Loucy (cell line): Measurements from ENCODE around the gene CFAP20DC.

Experiments used
- H2AFZ ChIP-seq: fragments of 200-600 bp; sonication (generic); 2 replicates; pipeline ENCODE4 v1.6.0; 2016; ENCODE audit warnings: antibody characterized with exemption, mild to moderate bottlenecking, low read length, moderate library complexity
- H3F3A ChIP-seq: fragments of 200-600 bp; 2 replicates; pipeline ENCODE4 v1.6.0; 2016; ENCODE audit warnings: antibody characterized with exemption, low read depth, mild to moderate bottlenecking
- H3K27me3 ChIP-seq: fragments of 200-600 bp; sonication (generic); 2 replicates; pipeline ENCODE4 v1.6.1; 2014; ENCODE audit warnings: low read length, mild to moderate bottlenecking; ENCODE audit not compliant: insufficient read depth, poor library complexity, severe bottlenecking
- H3K36me3 ChIP-seq: fragments of 200-600 bp; sonication (generic); 2 replicates; pipeline ENCODE4 v1.6.1; 2016; ENCODE audit warnings: low read length; ENCODE audit not compliant: insufficient read depth
- H3K4me1 ChIP-seq: fragments of 200-600 bp; sonication (generic); 2 replicates; pipeline ENCODE4 v1.5.1; 2014; ENCODE audit warnings: low read length, mild to moderate bottlenecking; ENCODE audit not compliant: insufficient read depth, poor library complexity, severe bottlenecking
- H3K4me2 ChIP-seq: fragments of 200-600 bp; sonication (generic); 2 replicates; pipeline ENCODE4 v1.6.0; 2014; ENCODE audit warnings: antibody characterized with exemption, low read length, low read depth, mild to moderate bottlenecking; ENCODE audit not compliant: poor library complexity, severe bottlenecking
- H3K4me3 ChIP-seq: fragments of 200-600 bp; sonication (generic); 2 replicates; pipeline ENCODE4 v1.5.1; 2014; ENCODE audit warnings: low read length, mild to moderate bottlenecking, mixed read lengths; ENCODE audit not compliant: poor library complexity, severe bottlenecking
- H3K79me2 ChIP-seq: fragments of 200-600 bp; sonication (generic); 2 replicates; pipeline ENCODE4 v1.6.1; 2014; ENCODE audit warnings: low read length; ENCODE audit not compliant: insufficient read depth
- H3K9ac ChIP-seq: fragments of 200-600 bp; sonication (generic); 2 replicates; pipeline ENCODE4 v1.6.0; 2014; ENCODE audit warnings: mild to moderate bottlenecking, low read depth, low read length, moderate library complexity; ENCODE audit not compliant: poor library complexity, severe bottlenecking
- H3K9me2 ChIP-seq: fragments of 200-600 bp; sonication (generic); replicated peaks from 2 replicates; pipeline ENCODE4 v1.6.1; 2016; ENCODE audit warnings: low read depth, low read length, mixed read lengths
- H3K9me3 ChIP-seq: fragments of 200-600 bp; sonication (generic); 2 replicates; pipeline ENCODE4 v1.6.1; 2014; ENCODE audit warnings: mild to moderate bottlenecking, antibody characterized with exemption, low read length, low read depth; ENCODE audit not compliant: insufficient read depth
- H4K20me1 ChIP-seq: fragments of 200-600 bp; sonication (generic); 2 replicates; pipeline ENCODE4 v1.6.0; 2014; ENCODE audit warnings: antibody characterized with exemption, low read length, mild to moderate bottlenecking; ENCODE audit not compliant: insufficient read depth, poor library complexity, severe bottlenecking
- EZH2phosphoT487 ChIP-seq: fragments of 200-600 bp; IDR thresholded peaks from 2 replicates; pipeline ENCODE4 v1.6.1; 2018; ENCODE audit warnings: antibody characterized with exemption, mild to moderate bottlenecking, moderate library complexity, borderline replicate concordance
- TF ChIP-seq, protein P1 (sequence below): fragments of 200-600 bp; sonication (generic); conservative IDR thresholded peaks from 2 replicates; pipeline ENCODE4 v1.5.1; 2014; ENCODE audit warnings: mild to moderate bottlenecking, antibody characterized with exemption, low read length

Gene CFAP20DC

GRCh38 chr3:59082106-59082505 is 32.3 kb upstream of the CFAP20DC start:
- H3K4me3 ChIP-seq, result no peak overlapping the region
- no peaks in the 10 kb centered on the region for H3F3A ChIP-seq
- no peak for TF ChIP-seq EZH2phosphoT487
- TF ChIP-seq, protein P1, sequence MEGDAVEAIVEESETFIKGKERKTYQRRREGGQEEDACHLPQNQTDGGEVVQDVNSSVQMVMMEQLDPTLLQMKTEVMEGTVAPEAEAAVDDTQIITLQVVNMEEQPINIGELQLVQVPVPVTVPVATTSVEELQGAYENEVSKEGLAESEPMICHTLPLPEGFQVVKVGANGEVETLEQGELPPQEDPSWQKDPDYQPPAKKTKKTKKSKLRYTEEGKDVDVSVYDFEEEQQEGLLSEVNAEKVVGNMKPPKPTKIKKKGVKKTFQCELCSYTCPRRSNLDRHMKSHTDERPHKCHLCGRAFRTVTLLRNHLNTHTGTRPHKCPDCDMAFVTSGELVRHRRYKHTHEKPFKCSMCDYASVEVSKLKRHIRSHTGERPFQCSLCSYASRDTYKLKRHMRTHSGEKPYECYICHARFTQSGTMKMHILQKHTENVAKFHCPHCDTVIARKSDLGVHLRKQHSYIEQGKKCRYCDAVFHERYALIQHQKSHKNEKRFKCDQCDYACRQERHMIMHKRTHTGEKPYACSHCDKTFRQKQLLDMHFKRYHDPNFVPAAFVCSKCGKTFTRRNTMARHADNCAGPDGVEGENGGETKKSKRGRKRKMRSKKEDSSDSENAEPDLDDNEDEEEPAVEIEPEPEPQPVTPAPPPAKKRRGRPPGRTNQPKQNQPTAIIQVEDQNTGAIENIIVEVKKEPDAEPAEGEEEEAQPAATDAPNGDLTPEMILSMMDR, result no peak
- no peaks in the 10 kb centered on the region for H3K4me1 ChIP-seq
- H3K9ac ChIP-seq, result no peak overlapping the region
- no peak overlapping the region for H2AFZ ChIP-seq
- H3K9me2 ChIP-seq, result no peaks in the 10 kb centered on the region
- H3K36me3 ChIP-seq, result no peaks in the 10 kb centered on the region
- H3K79me2 ChIP-seq, result no peaks in the 10 kb centered on the region
- H3K9me3 ChIP-seq, result no peaks in the 10 kb centered on the region
- no peaks in the 10 kb centered on the region for H3K27me3 ChIP-seq
- no peaks in the 10 kb centered on the region for H4K20me1 ChIP-seq
- H3K4me2 ChIP-seq, result no peak overlapping the region

DNA sequence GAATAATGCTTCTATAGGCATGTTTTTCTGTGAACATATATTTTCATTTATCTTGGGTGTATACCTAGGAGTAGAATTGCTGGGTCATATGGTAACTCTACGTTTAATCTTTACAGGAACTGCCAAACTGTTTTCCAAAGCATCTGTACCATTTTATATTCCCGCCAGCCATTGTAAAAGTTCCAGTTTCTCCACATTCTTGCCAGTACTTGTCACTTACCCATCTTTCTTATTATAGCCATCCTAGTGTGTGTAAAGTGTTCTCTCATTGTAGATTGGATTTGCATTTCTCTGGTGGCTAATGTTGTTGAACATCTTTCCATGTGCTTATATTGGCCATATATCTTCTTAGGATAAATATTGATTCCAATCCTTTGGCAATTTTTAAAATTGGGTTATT is 31.2 kb upstream of the CFAP20DC start:
- H3K4me1 ChIP-seq, result no peaks in the 10 kb centered on the region
- no peak for TF ChIP-seq EZH2phosphoT487
- no peaks in the 10 kb centered on the region for H3K9me3 ChIP-seq

GRCh38 chr3:59079962-59080361 is 30.1 kb upstream of the CFAP20DC start:
- no peak overlapping the region for H3K4me3 ChIP-seq
- H3K4me1 ChIP-seq, result no peaks in the 10 kb centered on the region
- no peaks in the 10 kb centered on the region for H3K36me3 ChIP-seq
- H3K9ac ChIP-seq, result no peak overlapping the region
- H3F3A ChIP-seq, result no peaks in the 10 kb centered on the region
- TF ChIP-seq, protein P1, result no peak
- no peak for TF ChIP-seq EZH2phosphoT487
- H3K27me3 ChIP-seq, result no peaks in the 10 kb centered on the region
- no peaks in the 10 kb centered on the region for H3K79me2 ChIP-seq
- no peaks in the 10 kb centered on the region for H3K9me2 ChIP-seq
- H3K9me3 ChIP-seq, result no peaks in the 10 kb centered on the region
- H4K20me1 ChIP-seq, result no peaks in the 10 kb centered on the region
- no peak overlapping the region for H3K4me2 ChIP-seq
- no peak overlapping the region for H2AFZ ChIP-seq

More for the DNA sequence above, 31.2 kb upstream of the CFAP20DC start:
- no peaks in the 10 kb centered on the region for H3K27me3 ChIP-seq
- no peaks in the 10 kb centered on the region for H3K9me2 ChIP-seq
- no peaks in the 10 kb centered on the region for H3F3A ChIP-seq
- H3K4me2 ChIP-seq, result no peak overlapping the region
- no peaks in the 10 kb centered on the region for H3K79me2 ChIP-seq
- no peak overlapping the region for H3K9ac ChIP-seq
- no peaks in the 10 kb centered on the region for H4K20me1 ChIP-seq
- no peak overlapping the region for H3K4me3 ChIP-seq
- H2AFZ ChIP-seq, result no peak overlapping the region
- H3K36me3 ChIP-seq, result no peaks in the 10 kb centered on the region

- H3K4me3 ChIP-seq, result no peak overlapping the region
- no peak for TF ChIP-seq EZH2phosphoT487
- TF ChIP-seq, protein P1, result no peak
- H3K9ac ChIP-seq, result no peak overlapping the region
- peaks cover 10% of the 10 kb centered on the region for H3K4me1 ChIP-seq
- H3K27me3 ChIP-seq, result no peaks in the 10 kb centered on the region
- no peak overlapping the region for H3K4me2 ChIP-seq
- no peaks in the 10 kb centered on the region for H4K20me1 ChIP-seq
- H3K9me3 ChIP-seq, result no peaks in the 10 kb centered on the region
- no peaks in the 10 kb centered on the region for H3K79me2 ChIP-seq
- H3K36me3 ChIP-seq, result no peaks in the 10 kb centered on the region
- H2AFZ ChIP-seq, result no peak overlapping the region
- H3K9me2 ChIP-seq, result no peaks in the 10 kb centered on the region
- H3F3A ChIP-seq, result no peaks in the 10 kb centered on the region
These were observed 24.9 kb upstream of the CFAP20DC start for GRCh38 chr3:59074764-59075163.
